ENCODE measurements around the gene LSAMP. TPM values are rescaled to one million over a fixed set of nuclear protein-coding genes. Genes with fewer than 3 reads are reported as not detected.

Gene LSAMP
- total RNA-seq, 3 donors from 2014 or later: 0.78 to 39.8 (median 1.9) TPM

- DNase-seq (no peak), ATAC-seq (no peak)
- H3K9me3 ChIP-seq: no peaks in the 10 kb centered on the region
- no peaks in the 10 kb centered on the region for H3K36me3 ChIP-seq (ENCODE audit: low read depth)
- no peaks in the 10 kb centered on the region for H3K4me1 ChIP-seq (ENCODE audit: low read depth)
- TF ChIP-seq, protein P1, sequence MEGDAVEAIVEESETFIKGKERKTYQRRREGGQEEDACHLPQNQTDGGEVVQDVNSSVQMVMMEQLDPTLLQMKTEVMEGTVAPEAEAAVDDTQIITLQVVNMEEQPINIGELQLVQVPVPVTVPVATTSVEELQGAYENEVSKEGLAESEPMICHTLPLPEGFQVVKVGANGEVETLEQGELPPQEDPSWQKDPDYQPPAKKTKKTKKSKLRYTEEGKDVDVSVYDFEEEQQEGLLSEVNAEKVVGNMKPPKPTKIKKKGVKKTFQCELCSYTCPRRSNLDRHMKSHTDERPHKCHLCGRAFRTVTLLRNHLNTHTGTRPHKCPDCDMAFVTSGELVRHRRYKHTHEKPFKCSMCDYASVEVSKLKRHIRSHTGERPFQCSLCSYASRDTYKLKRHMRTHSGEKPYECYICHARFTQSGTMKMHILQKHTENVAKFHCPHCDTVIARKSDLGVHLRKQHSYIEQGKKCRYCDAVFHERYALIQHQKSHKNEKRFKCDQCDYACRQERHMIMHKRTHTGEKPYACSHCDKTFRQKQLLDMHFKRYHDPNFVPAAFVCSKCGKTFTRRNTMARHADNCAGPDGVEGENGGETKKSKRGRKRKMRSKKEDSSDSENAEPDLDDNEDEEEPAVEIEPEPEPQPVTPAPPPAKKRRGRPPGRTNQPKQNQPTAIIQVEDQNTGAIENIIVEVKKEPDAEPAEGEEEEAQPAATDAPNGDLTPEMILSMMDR (IDR thresholded peaks at IDR 0.05): no peak
- intact Hi-C loops (cut with DNase I, micrococcal nuclease): no loop called here
- no peak overlapping the region for H3K4me3 ChIP-seq
These were observed 620.2 kb downstream of the LSAMP start for GRCh38 chr3:115825046-115825445.

- no peaks in the 10 kb centered on the region for H3K36me3 ChIP-seq (ENCODE audit: low read depth)
- no peaks in the 10 kb centered on the region for H3K9me3 ChIP-seq
- DNase-seq (no peak), ATAC-seq (no peak)
- intact Hi-C loops (cut with DNase I, micrococcal nuclease): no loop called here
- no peak overlapping the region for H3K4me3 ChIP-seq
- no peaks in the 10 kb centered on the region for H3K4me1 ChIP-seq (ENCODE audit: low read depth)
- TF ChIP-seq, protein P1 (IDR thresholded peaks at IDR 0.05): no peak
These were observed 622.2 kb downstream of the LSAMP start for GRCh38 chr3:115823083-115823482.

DNA sequence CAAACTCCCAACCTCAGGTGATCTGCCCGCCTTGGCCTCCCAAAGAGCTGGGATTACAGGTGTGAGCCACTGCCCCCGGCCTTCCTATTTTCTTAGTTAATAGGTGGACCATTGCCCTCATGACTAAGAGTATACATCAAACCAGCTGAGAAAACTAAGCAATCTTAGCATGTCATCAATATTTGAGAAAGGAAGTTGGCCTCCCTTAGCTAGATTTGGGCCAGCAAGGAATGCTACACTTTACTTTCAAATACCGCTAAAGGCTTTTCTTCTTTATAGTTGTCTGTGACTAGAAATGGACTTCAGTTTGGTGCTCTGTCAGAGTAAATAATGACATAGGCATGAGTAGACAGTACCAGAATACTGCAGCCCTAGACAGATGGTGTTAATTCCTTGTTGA, 622.7 kb downstream of the LSAMP start:
- TF ChIP-seq, protein P1 (IDR thresholded peaks at IDR 0.05): no peak
- intact Hi-C loops (cut with DNase I, micrococcal nuclease): no loop called here
- no peak for ATAC-seq
- H3K36me3 ChIP-seq (ENCODE audit: low read depth): no peaks in the 10 kb centered on the region
- no peak overlapping the region for H3K4me3 ChIP-seq
- no peaks in the 10 kb centered on the region for H3K9me3 ChIP-seq
- DNase-seq: no peak
- no peaks in the 10 kb centered on the region for H3K4me1 ChIP-seq (ENCODE audit: low read depth)

- no peaks in the 10 kb centered on the region for H3K4me1 ChIP-seq (ENCODE audit: low read depth)
- TF ChIP-seq, protein P1 (IDR thresholded peaks at IDR 0.05): peak; percentile 83
- no peak overlapping the region for H3K4me3 ChIP-seq
- H3K36me3 ChIP-seq (ENCODE audit: low read depth): no peaks in the 10 kb centered on the region
- intact Hi-C loops (cut with DNase I, micrococcal nuclease): no loop called here
- peak in 2 of 3 donors; percentile 29 to 91 for DNase-seq
- no peaks in the 10 kb centered on the region for H3K9me3 ChIP-seq
- peak; percentile 89 for ATAC-seq
These were observed 625.4 kb downstream of the LSAMP start for GRCh38 chr3:115819785-115820384.

GRCh38 chr3:115814778-115815380, 630.4 kb downstream of the LSAMP start:
- peak; percentile 80 for ATAC-seq
- TF ChIP-seq, protein P1 (IDR thresholded peaks at IDR 0.05): peak; percentile 90
- intact Hi-C loops (cut with DNase I, micrococcal nuclease): no loop called here

More at GRCh38 chr3:115814778-115815380, 630.4 kb downstream of the LSAMP start:
- H3K9me3 ChIP-seq: no peaks in the 10 kb centered on the region
- H3K4me1 ChIP-seq (ENCODE audit: low read depth): no peaks in the 10 kb centered on the region
- no peak overlapping the region for H3K4me3 ChIP-seq
- peak; percentile 42 to 85 (median 64) for DNase-seq
- no peaks in the 10 kb centered on the region for H3K36me3 ChIP-seq (ENCODE audit: low read depth)
